HG03571 (cell line): ENCODE measurements around the gene KLHDC2.
"Not testable (repeated sequence)": the region's sequence is repeated elsewhere in the genome, so short reads cannot be mapped to it uniquely, and the experiment has no call there.

ENCODE experiments used
- ATAC-seq: cut with Tn5 transposase; IDR thresholded peaks from one replicate; pipeline ENCODE4 v1.9.1; 2021; ENCODE audit not compliant: unreplicated experiment

KLHDC2 gene

GRCh38 chr14:49774106-49774505 lies 6.2 kb downstream of the KLHDC2 start:
- no peak for ATAC-seq

GRCh38 chr14:49778421-49778820 lies 10.5 kb downstream of the KLHDC2 start:
- ATAC-seq, result no peak

- not testable (repeated sequence) for ATAC-seq
Measured at GRCh38 chr14:49781040-49781439, 13.1 kb downstream of the KLHDC2 start.

GRCh38 chr14:49783394-49784014 lies 15.6 kb downstream of the KLHDC2 start:
- ATAC-seq, result no peak

GRCh38 chr14:49786315-49786714 lies 18.4 kb downstream of the KLHDC2 start:
- ATAC-seq, result no peak

- no peak for ATAC-seq
Measured at GRCh38 chr14:49792618-49793017, 24.7 kb downstream of the KLHDC2 start.

- no peak for ATAC-seq
Measured at GRCh38 chr14:49796025-49796424, 28.1 kb downstream of the KLHDC2 start.

GRCh38 chr14:49808780-49809179 lies 40.8 kb downstream of the KLHDC2 start:
- ATAC-seq, result no peak

GRCh38 chr14:49816118-49816517 lies 48.2 kb downstream of the KLHDC2 start:
- ATAC-seq, result not testable (repeated sequence)

- no peak for ATAC-seq
Measured at GRCh38 chr14:49816844-49817243, 48.9 kb downstream of the KLHDC2 start.

GRCh38 chr14:49820176-49820575 lies 52.2 kb downstream of the KLHDC2 start:
- ATAC-seq, result no peak

- no peak for ATAC-seq
Measured at GRCh38 chr14:49828640-49829039, 60.7 kb downstream of the KLHDC2 start.
